Neural progenitor cell (in vitro differentiated cells): ENCODE measurements around the gene ITPR1. TPM values are rescaled to one million over a fixed set of nuclear protein-coding genes. Genes with fewer than 3 reads are reported as not detected.

ENCODE experiments used
- DNase-seq: peaks from one replicate; pipeline ENCODE4 v3.0.0-alpha.2; 2016; ENCODE audit warnings: low spot score
- H2AFZ ChIP-seq: fragments of 200-600 bp; sonication (generic); replicated peaks from 2 replicates; pipeline ENCODE4 v1.6.1; 2016; ENCODE audit warnings: antibody characterized with exemption
- H3F3A ChIP-seq: fragments of 200-600 bp; sonication (generic); 2 replicates; pipeline ENCODE4 v1.6.1; 2016; ENCODE audit warnings: antibody characterized with exemption, low read depth
- H3K27ac ChIP-seq: fragments of 200-600 bp; sonication (generic); 2 replicates; pipeline ENCODE4 v1.5.1; 2016; ENCODE audit warnings: mild to moderate bottlenecking
- H3K27me3 ChIP-seq: fragments of 200-600 bp; sonication (generic); 2 replicates; pipeline ENCODE4 v1.6.1; 2016; ENCODE audit warnings: mild to moderate bottlenecking, moderate library complexity
- H3K36me3 ChIP-seq: fragments of 200-600 bp; sonication (generic); 2 replicates; pipeline ENCODE4 v1.5.1; 2016
- H3K4me1 ChIP-seq: fragments of 200-600 bp; sonication (generic); 2 replicates; pipeline ENCODE4 v1.6.1; 2016; ENCODE audit warnings: mixed run types
- H3K4me2 ChIP-seq: fragments of 200-600 bp; sonication (generic); 2 replicates; pipeline ENCODE4 v1.6.1; 2016
- H3K4me3 ChIP-seq: fragments of 200-600 bp; sonication (generic); 2 replicates; pipeline ENCODE4 v1.5.1; 2016
- H3K79me2 ChIP-seq: fragments of 200-600 bp; sonication (generic); 2 replicates; pipeline ENCODE4 v1.6.1; 2016; ENCODE audit warnings: low read depth
- H3K9ac ChIP-seq: fragments of 200-600 bp; sonication (generic); 2 replicates; pipeline ENCODE4 v1.6.1; 2016
- H3K9me3 ChIP-seq: fragments of 200-600 bp; sonication (generic); 2 replicates; pipeline ENCODE4 v1.5.1; 2016; ENCODE audit warnings: low read depth
- H4K20me1 ChIP-seq: fragments of 200-600 bp; sonication (generic); 2 replicates; pipeline ENCODE4 v1.6.1; 2016; ENCODE audit warnings: low read depth
- H3K27ac Mint-ChIP-seq: 3 replicates; pipeline ENCODE4 v1.8.0; 2021; ENCODE audit warnings: mixed read lengths
- H3K27me3 Mint-ChIP-seq: 2 replicates; pipeline ENCODE4 v1.8.0; 2022; ENCODE audit warnings: low read depth, mild to moderate bottlenecking, inconsistent platforms, moderate library complexity, mixed read lengths; ENCODE audit not compliant: insufficient read depth
- H3K36me3 Mint-ChIP-seq: 3 replicates; pipeline ENCODE4 v1.8.0; 2021; ENCODE audit warnings: mixed read lengths
- H3K4me1 Mint-ChIP-seq: 3 replicates; pipeline ENCODE4 v1.8.0; 2021; ENCODE audit warnings: mixed read lengths
- H3K4me3 Mint-ChIP-seq: 3 replicates; pipeline ENCODE4 v1.8.0; 2021; ENCODE audit warnings: mild to moderate bottlenecking, moderate library complexity, mixed read lengths
- H3K9me3 Mint-ChIP-seq: 3 replicates; pipeline ENCODE4 v1.8.0; 2020; ENCODE audit warnings: mixed read lengths
- CTCF ChIP-seq: fragments of 200-600 bp; sonication (generic); IDR thresholded peaks from 2 replicates; pipeline ENCODE4 v1.5.1; 2017; ENCODE audit warnings: antibody characterized with exemption, mild to moderate bottlenecking
- EZH2 ChIP-seq: fragments of 200-600 bp; sonication (generic); IDR thresholded peaks from 2 replicates; pipeline ENCODE4 v1.6.1; 2017; ENCODE audit warnings: antibody characterized with exemption, mild to moderate bottlenecking, moderate library complexity
- EZH2phosphoT487 ChIP-seq: fragments of 200-600 bp; sonication (generic); IDR thresholded peaks from 2 replicates; pipeline ENCODE4 v1.6.1; 2017; ENCODE audit warnings: antibody characterized with exemption
- total RNA-seq: library from RNA; depleted of rRNA; stranded (reverse); fragments of >200 nt; gene quantifications from 2 replicates; pipeline ENCODE4 v1.2.3, GENCODE V29; 2015; ENCODE audit warnings: low replicate concordance

ITPR1 gene
- total RNA-seq, 1 donor from 2014 or later = 5.0 TPM

DNA sequence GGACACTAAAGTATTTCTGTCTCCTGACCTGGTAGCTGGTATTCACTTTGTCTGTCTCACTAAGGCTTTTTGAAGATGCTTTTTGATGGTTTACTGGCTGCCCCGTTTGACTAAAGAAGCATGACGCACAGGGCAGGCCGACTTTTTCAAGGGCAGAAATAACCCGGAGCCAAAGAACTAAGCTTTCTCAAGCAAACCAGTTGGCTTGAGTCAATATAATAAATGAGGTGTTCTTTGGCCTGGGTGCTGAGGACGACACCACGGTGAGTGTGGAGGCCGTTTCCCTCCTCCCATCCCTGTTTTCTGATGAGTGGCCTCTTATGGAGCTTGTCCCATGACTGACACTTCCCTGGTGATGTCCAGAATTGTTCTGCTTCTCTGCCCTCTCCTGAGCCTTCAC lies 220.9 kb downstream of the ITPR1 start:
- no peak overlapping the region for H3K27ac ChIP-seq
- no peak overlapping the region for H3K4me3 ChIP-seq
- no peak overlapping the region for H3K4me2 ChIP-seq
- no peaks in the 10 kb centered on the region for H3K9me3 ChIP-seq
- H3K4me1 ChIP-seq = peaks cover under 1% of the 10 kb centered on the region
- H3K27ac Mint-ChIP-seq = no peak overlapping the region
- H3K36me3 ChIP-seq = no peaks in the 10 kb centered on the region
- H3K9ac ChIP-seq = no peak overlapping the region
- H3K27me3 ChIP-seq = no peaks in the 10 kb centered on the region
- no peak overlapping the region for H3K4me3 Mint-ChIP-seq
- no peak for TF ChIP-seq EZH2
- TF ChIP-seq EZH2phosphoT487 = no peak
- no peak for TF ChIP-seq CTCF
- no peaks in the 10 kb centered on the region for H3K27me3 Mint-ChIP-seq
- no peaks in the 10 kb centered on the region for H3F3A ChIP-seq
- no peaks in the 10 kb centered on the region for H3K79me2 ChIP-seq
- H3K36me3 Mint-ChIP-seq = no peaks in the 10 kb centered on the region
- DNase-seq = no peak
- peaks cover 11% of the 10 kb centered on the region for H3K4me1 Mint-ChIP-seq
- no peak overlapping the region for H2AFZ ChIP-seq
- no peaks in the 10 kb centered on the region for H3K9me3 Mint-ChIP-seq
- H4K20me1 ChIP-seq = no peaks in the 10 kb centered on the region

- TF ChIP-seq EZH2phosphoT487 (no peak), EZH2 (no peak), CTCF (no peak)
- no peak overlapping the region for H2AFZ ChIP-seq
Measured at GRCh38 chr3:4716266-4716665, 223.1 kb downstream of the ITPR1 start.

DNA sequence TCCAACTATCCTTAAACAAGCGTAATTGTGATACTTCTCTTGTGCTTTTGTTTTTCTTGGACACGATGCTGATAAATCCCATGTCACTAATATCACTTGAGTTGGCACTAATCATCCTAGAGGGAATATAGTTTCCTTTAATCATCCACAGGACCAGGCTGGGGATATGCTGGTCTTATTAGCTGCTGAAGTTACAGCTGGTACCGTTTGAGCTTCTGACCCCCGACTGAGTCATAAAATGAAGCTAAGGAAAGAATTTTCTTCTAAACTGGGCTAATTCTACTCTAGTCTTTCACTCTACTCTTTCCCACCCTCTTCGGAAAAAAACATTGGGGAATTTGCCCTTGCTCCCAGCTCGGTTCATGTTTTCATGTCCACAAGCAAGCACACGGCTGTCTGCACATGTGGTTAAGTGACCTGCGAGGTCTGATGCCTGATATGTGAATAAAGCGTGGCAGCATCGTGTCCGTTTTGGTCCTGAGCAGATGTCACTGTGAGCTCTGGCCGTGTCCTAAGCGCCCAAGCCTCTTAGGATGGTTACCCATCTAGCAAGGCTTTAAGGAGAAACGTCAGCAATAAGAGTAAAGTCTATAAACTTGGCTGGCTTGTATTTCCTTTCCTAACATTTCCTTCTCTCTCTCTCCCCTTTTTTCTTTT lies 223.7 kb downstream of the ITPR1 start:
- no peak overlapping the region for H3K4me3 ChIP-seq
- no peaks in the 10 kb centered on the region for H3F3A ChIP-seq
- Mint-ChIP-seq H3K9me3 (no peaks in the 10 kb centered on the region), H3K27ac (peak overlapping the region; percentile 21), H3K4me3 (no peak overlapping the region), H3K36me3 (no peaks in the 10 kb centered on the region), H3K27me3 (peaks cover 4% of the 10 kb centered on the region), H3K4me1 (peaks cover 32% of the 10 kb centered on the region)
- TF ChIP-seq EZH2phosphoT487 (no peak), CTCF (no peak), EZH2 (no peak)
- H3K79me2 ChIP-seq = no peaks in the 10 kb centered on the region
- no peak overlapping the region for H3K4me2 ChIP-seq
- no peaks in the 10 kb centered on the region for H3K9me3 ChIP-seq
- H3K27ac ChIP-seq = no peak overlapping the region
- H4K20me1 ChIP-seq = no peaks in the 10 kb centered on the region
- no peak overlapping the region for H3K9ac ChIP-seq
- no peaks in the 10 kb centered on the region for H3K27me3 ChIP-seq
- no peak for DNase-seq
- H3K4me1 ChIP-seq = peaks cover 18% of the 10 kb centered on the region
- H2AFZ ChIP-seq = no peak overlapping the region
- no peaks in the 10 kb centered on the region for H3K36me3 ChIP-seq

More at GRCh38 chr3:4716266-4716665, 223.1 kb downstream of the ITPR1 start:
- Mint-ChIP-seq H3K27me3 (peaks cover 4% of the 10 kb centered on the region), H3K27ac (no peak overlapping the region), H3K9me3 (no peaks in the 10 kb centered on the region), H3K36me3 (no peaks in the 10 kb centered on the region), H3K4me3 (no peak overlapping the region), H3K4me1 (peaks cover 28% of the 10 kb centered on the region)
- H3K79me2 ChIP-seq = no peaks in the 10 kb centered on the region
- no peaks in the 10 kb centered on the region for H3K36me3 ChIP-seq
- H4K20me1 ChIP-seq = no peaks in the 10 kb centered on the region
- H3K27me3 ChIP-seq = no peaks in the 10 kb centered on the region
- no peak overlapping the region for H3K9ac ChIP-seq
- H3K4me1 ChIP-seq = peaks cover 18% of the 10 kb centered on the region
- H3K27ac ChIP-seq = no peak overlapping the region
- DNase-seq = no peak
- H3F3A ChIP-seq = no peaks in the 10 kb centered on the region
- H3K9me3 ChIP-seq = no peaks in the 10 kb centered on the region
- no peak overlapping the region for H3K4me2 ChIP-seq
- no peak overlapping the region for H3K4me3 ChIP-seq
